ENCODE measurements around the gene CCDC69.

Gene CCDC69

DNA sequence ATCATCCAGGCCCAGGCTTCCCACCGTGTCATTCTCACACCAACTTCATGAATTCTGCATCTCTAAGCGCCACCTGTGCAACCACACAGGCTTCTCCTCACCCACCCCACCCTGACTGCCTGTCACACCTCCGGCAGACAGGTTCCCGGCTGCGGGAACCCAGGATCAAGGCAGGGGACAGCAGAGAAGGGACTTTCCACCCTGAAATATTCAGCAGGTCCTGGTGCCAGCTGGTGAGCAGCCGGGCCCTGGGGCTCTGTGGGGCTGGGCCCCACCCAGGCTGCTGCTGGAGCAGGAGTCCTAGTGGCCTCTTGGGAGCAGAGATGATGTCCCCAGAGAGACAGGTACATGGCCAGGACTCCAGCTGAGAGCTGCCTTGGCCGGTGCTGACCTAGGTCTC is 79.0 kb downstream of the CCDC69 start:
- H3K9me3 ChIP-seq, result no peaks in the 10 kb centered on the region
- H3K36me3 ChIP-seq, result no peaks in the 10 kb centered on the region; the same call in 1 of the 2 replicates
- no peaks in the 10 kb centered on the region for H3K27me3 ChIP-seq
- no peak for DNase-seq
- H3K4me3 ChIP-seq (ENCODE audit: low read depth, low read length), result no peak overlapping the region
- TF ChIP-seq CTCF (IDR thresholded peaks at IDR 0.05; ENCODE audit: low read depth, low read length), result no peak
- H3K4me1 ChIP-seq, result no peaks in the 10 kb centered on the region

- no peaks in the 10 kb centered on the region for H3K4me1 ChIP-seq
- H3K4me3 ChIP-seq (ENCODE audit: low read depth, low read length), result no peak overlapping the region
- no peak for DNase-seq
- H3K9me3 ChIP-seq, result no peaks in the 10 kb centered on the region
- H3K36me3 ChIP-seq, result no peaks in the 10 kb centered on the region; the same call in 1 of the 2 replicates
- H3K27me3 ChIP-seq, result no peaks in the 10 kb centered on the region
- no peak for TF ChIP-seq CTCF (IDR thresholded peaks at IDR 0.05; ENCODE audit: low read depth, low read length)
Measured at GRCh38 chr5:151144275-151144674, 79.6 kb downstream of the CCDC69 start.

GRCh38 chr5:151143645-151144044 is 80.2 kb downstream of the CCDC69 start:
- no peak for DNase-seq
- TF ChIP-seq CTCF (IDR thresholded peaks at IDR 0.05; ENCODE audit: low read depth, low read length), result no peak
- no peak overlapping the region for H3K4me3 ChIP-seq (ENCODE audit: low read depth, low read length)
- H3K27me3 ChIP-seq, result no peaks in the 10 kb centered on the region
- H3K36me3 ChIP-seq, result peaks cover under 1% of the 10 kb centered on the region
- no peaks in the 10 kb centered on the region for H3K9me3 ChIP-seq
- H3K4me1 ChIP-seq, result no peaks in the 10 kb centered on the region

GRCh38 chr5:151142933-151143332 is 81.0 kb downstream of the CCDC69 start:
- H3K9me3 ChIP-seq, result no peaks in the 10 kb centered on the region
- H3K4me1 ChIP-seq, result no peaks in the 10 kb centered on the region
- no peak overlapping the region for H3K4me3 ChIP-seq (ENCODE audit: low read depth, low read length)
- H3K27me3 ChIP-seq, result no peaks in the 10 kb centered on the region
- peaks cover 8% of the 10 kb centered on the region for H3K36me3 ChIP-seq
- TF ChIP-seq CTCF (IDR thresholded peaks at IDR 0.05; ENCODE audit: low read depth, low read length), result no peak
- DNase-seq, result no peak

- Histone ChIP-seq H3K4me1 (no peaks in the 10 kb centered on the region), H3K27me3 (no peaks in the 10 kb centered on the region), H3K9me3 (no peaks in the 10 kb centered on the region), H3K4me3 (ENCODE audit: low read depth, low read length) (no peak overlapping the region), H3K36me3 (peaks cover 12% of the 10 kb centered on the region)
- DNase-seq, result no peak
- TF ChIP-seq CTCF (IDR thresholded peaks at IDR 0.05; ENCODE audit: low read depth, low read length), result no peak
Measured at GRCh38 chr5:151141535-151141934, 82.4 kb downstream of the CCDC69 start.

DNA sequence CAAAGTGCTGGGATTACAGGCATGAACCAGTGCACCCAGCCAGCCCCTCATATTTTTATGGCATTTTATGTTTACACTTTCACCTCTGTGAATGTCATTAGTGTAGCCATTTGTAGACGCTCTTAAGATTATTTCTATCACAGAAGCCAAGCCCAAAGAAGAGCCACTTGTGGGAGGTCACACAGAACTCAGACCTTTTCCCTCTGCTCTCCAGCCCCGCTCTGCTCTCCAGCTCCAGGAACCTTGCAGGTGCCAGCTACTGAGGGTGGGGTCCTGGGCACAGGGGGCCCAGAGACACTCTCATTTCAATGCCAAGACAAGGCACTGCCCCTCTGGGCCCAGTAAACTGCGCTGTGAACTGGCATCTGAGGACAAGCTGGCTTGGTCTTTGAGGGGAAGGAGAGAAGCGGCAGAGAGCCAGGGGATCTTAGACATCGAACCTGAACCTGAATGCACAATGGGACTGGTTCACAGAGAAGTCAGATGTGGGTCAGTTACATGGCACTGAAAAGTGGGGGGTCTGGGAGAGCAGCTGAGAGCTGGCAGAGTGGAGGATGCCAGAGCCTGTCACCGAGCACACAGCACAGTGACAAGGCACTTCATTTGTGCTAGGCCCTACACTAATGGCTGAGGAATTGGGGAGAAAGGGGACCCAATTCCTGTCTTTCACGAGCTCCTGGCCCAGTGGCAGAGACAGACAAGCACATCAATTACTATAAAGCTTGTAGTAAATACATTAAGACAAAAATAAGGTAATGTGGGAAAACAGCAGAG is 83.0 kb downstream of the CCDC69 start:
- H3K4me3 ChIP-seq (ENCODE audit: low read depth, low read length), result no peak overlapping the region
- no peaks in the 10 kb centered on the region for H3K9me3 ChIP-seq
- no peaks in the 10 kb centered on the region for H3K27me3 ChIP-seq
- no peak for TF ChIP-seq CTCF (IDR thresholded peaks at IDR 0.05; ENCODE audit: low read depth, low read length)
- H3K4me1 ChIP-seq, result no peaks in the 10 kb centered on the region
- H3K36me3 ChIP-seq, result peaks cover 12% of the 10 kb centered on the region
- DNase-seq, result no peak

Measured in BE2C (cell line).